HEK293 (cell line): ENCODE results near the gene SPON1.

Experiments
- CTCF ChIA-PET: fragments of 350-600 bp; formaldehyde crosslinking; extraction: SDS; loops from one replicate; lab custom pipeline; 2021; ENCODE audit warnings: antibody characterized with exemption; lab: Yijun Ruan, JAX
- POLR2A ChIA-PET: fragments of 300-600 bp; formaldehyde crosslinking; extraction: SDS; loops from one replicate; lab custom pipeline; 2020; ENCODE audit warnings: antibody characterized with exemption, inconsistent platforms; lab: Yijun Ruan, JAX
- H3K27ac ChIP-seq: fragments of 200-500 bp; sonication (Bioruptor generic); 2 replicates; pipeline ENCODE4 v1.5.1; 2014; ENCODE audit warnings: low read depth, low read length, control low read depth, inconsistent platforms; ENCODE audit errors: extremely low read depth
- H3K36me3 ChIP-seq, 2 experiments: fragments of 200-500 bp in 1 of 2; sonication (Bioruptor generic) in 1 of 2; 1 replicate in 1 of 2; 2 replicates in 1 of 2; pipeline ENCODE4 v1.5.1; 2014 to 2017; ENCODE audit warnings: inconsistent platforms in 2 of 2, low read length in 2 of 2; ENCODE audit not compliant: control insufficient read depth in 2 of 2, insufficient read depth in 1 of 2
- H3K4me1 ChIP-seq: fragments of 200-500 bp; sonication (Bioruptor generic); 2 replicates; pipeline ENCODE4 v1.5.1; 2014; ENCODE audit warnings: mild to moderate bottlenecking, low read length, inconsistent platforms; ENCODE audit not compliant: control insufficient read depth, insufficient read depth
- H3K4me3 ChIP-seq: 2 replicates; pipeline ENCODE4 v1.5.1; 2011; ENCODE audit warnings: low read depth, mild to moderate bottlenecking, control low read depth, low read length, moderate library complexity
- H3K9me3 ChIP-seq: fragments of 200-500 bp; sonication (Bioruptor generic); 2 replicates; pipeline ENCODE4 v1.5.1; 2014; ENCODE audit warnings: low read depth, low read length, inconsistent platforms; ENCODE audit not compliant: control insufficient read depth, insufficient read depth
- BCL11B ChIP-seq: fragments of 450-650 bp; formaldehyde crosslinking; IDR thresholded peaks from 2 replicates; pipeline ENCODE4 v1.5.1; 2016; ENCODE audit warnings: low read depth, missing biosample characterization, missing genetic modification characterization
- HOXA7 ChIP-seq: sonication (generic); formaldehyde crosslinking; IDR thresholded peaks from 2 replicates; pipeline ENCODE4 v1.8.1; 2022; ENCODE audit warnings: missing genetic modification reagents, borderline replicate concordance
- IKZF3 ChIP-seq: fragments of 450-650 bp; IDR thresholded peaks from 2 replicates; pipeline ENCODE4 v1.5.0; 2018; ENCODE audit warnings: missing biosample characterization, mild to moderate bottlenecking, missing genetic modification characterization, moderate library complexity
- KLF9 ChIP-seq: fragments of 450-650 bp; formaldehyde crosslinking; IDR thresholded peaks from 2 replicates; pipeline ENCODE4 v1.5.1; 2016; ENCODE audit warnings: missing biosample characterization, missing genetic modification characterization, low read depth
- OVOL3 ChIP-seq: fragments of 450-650 bp; formaldehyde crosslinking; IDR thresholded peaks from 2 replicates; pipeline ENCODE4 v1.5.1; 2016; ENCODE audit warnings: missing biosample characterization, missing genetic modification characterization
- PATZ1 ChIP-seq: fragments of 450-650 bp; formaldehyde crosslinking; IDR thresholded peaks from 2 replicates; pipeline ENCODE4 v1.5.1; 2016; ENCODE audit warnings: missing biosample characterization, missing genetic modification characterization
- SP3 ChIP-seq: fragments of 450-650 bp; formaldehyde crosslinking; IDR thresholded peaks from 2 replicates; pipeline ENCODE4 v1.5.1; 2016; ENCODE audit warnings: missing biosample characterization, missing genetic modification characterization
- TCF7L2 ChIP-seq: IDR thresholded peaks from 2 replicates; pipeline ENCODE4 v1.6.1; 2011; ENCODE audit warnings: low read depth, mild to moderate bottlenecking, inconsistent platforms, low read length, moderate library complexity, borderline replicate concordance
- ZBTB11 ChIP-seq: fragments of 450-650 bp; formaldehyde crosslinking; conservative IDR thresholded peaks from 2 replicates; pipeline ENCODE4 v1.5.1; 2016; ENCODE audit warnings: low read depth, missing biosample characterization, missing genetic modification characterization
- ZBTB6 ChIP-seq: fragments of 450-650 bp; formaldehyde crosslinking; IDR thresholded peaks from 2 replicates; pipeline ENCODE4 v1.5.1; 2017; ENCODE audit warnings: missing biosample characterization, missing genetic modification characterization
- ZIC2 ChIP-seq: fragments of 450-650 bp; formaldehyde crosslinking; IDR thresholded peaks from 2 replicates; pipeline ENCODE4 v1.5.1; 2016; ENCODE audit warnings: missing biosample characterization, missing genetic modification characterization
- ZNF280C ChIP-seq: fragments of 450-650 bp; formaldehyde crosslinking; IDR thresholded peaks from 2 replicates; pipeline ENCODE4 v1.5.1; 2016; ENCODE audit warnings: missing biosample characterization, missing genetic modification characterization
- ZNF501 ChIP-seq: fragments of 450-650 bp; formaldehyde crosslinking; IDR thresholded peaks from 2 replicates; pipeline ENCODE4 v1.5.1; 2016; ENCODE audit warnings: missing biosample characterization, missing genetic modification characterization
- ZNF518A ChIP-seq: fragments of 450-650 bp; formaldehyde crosslinking; conservative IDR thresholded peaks from 2 replicates; pipeline ENCODE4 v1.5.1; 2016; ENCODE audit warnings: low read depth, missing biosample characterization, missing genetic modification characterization
- ZNF529 ChIP-seq: fragments of 450-650 bp; formaldehyde crosslinking; IDR thresholded peaks from 2 replicates; pipeline ENCODE4 v1.5.1; 2017; ENCODE audit warnings: missing genetic modification characterization, missing biosample characterization; ENCODE audit not compliant: insufficient replicate concordance
- ZNF658 ChIP-seq: fragments of 450-650 bp; formaldehyde crosslinking; IDR thresholded peaks from 2 replicates; pipeline ENCODE4; 2016; ENCODE audit warnings: missing biosample characterization, missing genetic modification characterization
- ZNF677 ChIP-seq: fragments of 450-650 bp; IDR thresholded peaks from 2 replicates; pipeline ENCODE4 v1.5.0; 2018; ENCODE audit warnings: missing biosample characterization, mild to moderate bottlenecking, missing genetic modification characterization, moderate library complexity
- ZNF777 ChIP-seq: fragments of 450-650 bp; formaldehyde crosslinking; IDR thresholded peaks from 2 replicates; pipeline ENCODE4 v1.5.1; 2017; ENCODE audit warnings: missing biosample characterization, missing genetic modification characterization, borderline replicate concordance

The SPON1 gene

GRCh38 chr11:13997881-13998280 lies 35.4 kb downstream of the SPON1 start:
- Histone ChIP-seq H3K9me3 (no peaks in the 10 kb centered on the region), H3K36me3 (no peaks in the 10 kb centered on the region), H3K4me3 (no peak overlapping the region), H3K4me1 (no peaks in the 10 kb centered on the region), H3K27ac (no peak overlapping the region)
- CTCF ChIA-PET: interaction anchor here (0.6 kb wide), 1 partner anchor 39 kb away, joined by 3 read pairs; no protein-coding TSS in a partner anchor
- POLR2A ChIA-PET: no interaction called here
- TF ChIP-seq ZNF529 (no peak), ZIC2 (tag by site-specific recombination) (no peak), ZNF658 (tag by site-specific recombination) (no peak), ZNF518A (tag by site-specific recombination) (no peak), HOXA7 (CRISPR knock-in tag) (no peak), TCF7L2 (no peak), ZNF677 (tag by site-specific recombination) (no peak), BCL11B (tag by site-specific recombination) (no peak), IKZF3 (tag by site-specific recombination) (no peak), OVOL3 (tag by site-specific recombination) (no peak), KLF9 (tag by site-specific recombination) (no peak), ZNF777 (tag by site-specific recombination) (no peak), ZNF501 (tag by site-specific recombination) (no peak), PATZ1 (tag by site-specific recombination) (no peak), ZBTB11 (tag by site-specific recombination) (no peak), ZBTB6 (tag by site-specific recombination) (no peak), SP3 (tag by site-specific recombination) (no peak), ZNF280C (tag by site-specific recombination) (no peak)
